22Rv1 (cell line): ENCODE measurements around the gene SCD.

ENCODE experiments used
- ZFX ChIP-seq: fragments of 450-650 bp; IDR thresholded peaks from 2 replicates; pipeline ENCODE4 v1.6.1; 2017; ENCODE audit warnings: antibody characterized with exemption, borderline replicate concordance
- TF ChIP-seq, protein P1 (sequence below): fragments of 450-650 bp; IDR thresholded peaks from 2 replicates; pipeline ENCODE4 v1.5.1; 2017; ENCODE audit warnings: mild to moderate bottlenecking

DNA sequence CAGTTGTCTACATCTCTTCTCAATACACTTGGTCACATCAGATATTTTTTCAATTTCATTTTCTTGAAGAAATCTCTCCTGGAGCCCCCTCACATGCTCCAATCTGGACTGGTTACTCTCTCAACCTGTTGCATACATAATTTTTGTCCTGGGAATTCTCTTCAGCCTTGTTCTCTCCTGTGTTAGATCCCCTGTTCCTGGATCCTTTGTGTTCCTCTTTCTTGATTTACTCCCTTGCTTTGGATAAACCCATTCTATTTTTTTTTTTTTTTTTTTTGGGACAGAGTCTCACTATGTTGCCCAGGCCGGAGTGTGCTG is 45.6 kb downstream of the SCD start:
- TF ChIP-seq, protein P1, sequence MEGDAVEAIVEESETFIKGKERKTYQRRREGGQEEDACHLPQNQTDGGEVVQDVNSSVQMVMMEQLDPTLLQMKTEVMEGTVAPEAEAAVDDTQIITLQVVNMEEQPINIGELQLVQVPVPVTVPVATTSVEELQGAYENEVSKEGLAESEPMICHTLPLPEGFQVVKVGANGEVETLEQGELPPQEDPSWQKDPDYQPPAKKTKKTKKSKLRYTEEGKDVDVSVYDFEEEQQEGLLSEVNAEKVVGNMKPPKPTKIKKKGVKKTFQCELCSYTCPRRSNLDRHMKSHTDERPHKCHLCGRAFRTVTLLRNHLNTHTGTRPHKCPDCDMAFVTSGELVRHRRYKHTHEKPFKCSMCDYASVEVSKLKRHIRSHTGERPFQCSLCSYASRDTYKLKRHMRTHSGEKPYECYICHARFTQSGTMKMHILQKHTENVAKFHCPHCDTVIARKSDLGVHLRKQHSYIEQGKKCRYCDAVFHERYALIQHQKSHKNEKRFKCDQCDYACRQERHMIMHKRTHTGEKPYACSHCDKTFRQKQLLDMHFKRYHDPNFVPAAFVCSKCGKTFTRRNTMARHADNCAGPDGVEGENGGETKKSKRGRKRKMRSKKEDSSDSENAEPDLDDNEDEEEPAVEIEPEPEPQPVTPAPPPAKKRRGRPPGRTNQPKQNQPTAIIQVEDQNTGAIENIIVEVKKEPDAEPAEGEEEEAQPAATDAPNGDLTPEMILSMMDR = no peak
- TF ChIP-seq ZFX = no peak
